Measurements from ENCODE around the gene MLLT1.

MLLT1 gene

DNA sequence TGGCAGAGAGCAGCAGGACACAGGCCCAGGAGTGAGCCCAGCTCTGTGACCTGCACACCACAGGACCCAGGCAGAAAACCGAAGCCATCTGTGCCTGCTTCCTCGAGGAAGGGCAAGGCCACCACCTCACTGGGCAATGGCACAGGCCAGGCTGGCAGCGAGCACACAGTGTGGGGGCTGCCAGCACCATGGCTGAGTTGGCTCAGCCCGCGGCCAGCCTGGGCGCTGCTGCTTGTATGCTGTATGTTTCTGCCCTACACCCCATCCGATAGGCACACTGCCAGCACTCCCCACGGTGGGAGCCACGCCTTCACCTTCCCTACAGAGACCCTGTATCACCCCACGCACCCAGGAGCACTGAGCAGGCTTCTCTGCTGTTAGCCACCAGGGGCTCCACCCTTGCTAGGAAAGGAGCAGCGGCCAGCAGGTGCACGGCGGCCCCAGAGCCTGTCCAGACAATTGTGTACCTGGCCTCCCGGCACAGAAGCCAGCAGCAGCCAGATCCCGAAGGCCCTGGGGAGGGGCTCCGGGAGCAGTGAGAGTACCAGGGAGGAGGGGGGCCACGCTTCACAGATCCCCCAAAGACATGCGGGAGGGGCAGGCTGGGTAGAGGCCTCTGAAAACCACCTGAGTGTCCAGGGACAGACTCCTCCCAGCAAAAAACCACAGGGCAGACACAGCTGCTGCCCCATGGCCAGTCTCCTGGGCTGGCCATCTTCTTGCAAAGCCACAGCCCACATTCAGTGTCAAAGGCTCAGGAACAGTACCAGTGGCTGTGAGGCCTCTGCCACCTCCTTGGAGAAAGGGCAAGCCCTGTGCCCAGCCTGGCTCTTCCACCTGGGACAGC is 56.1 kb downstream of the MLLT1 start:
- TF ChIP-seq, protein P1, sequence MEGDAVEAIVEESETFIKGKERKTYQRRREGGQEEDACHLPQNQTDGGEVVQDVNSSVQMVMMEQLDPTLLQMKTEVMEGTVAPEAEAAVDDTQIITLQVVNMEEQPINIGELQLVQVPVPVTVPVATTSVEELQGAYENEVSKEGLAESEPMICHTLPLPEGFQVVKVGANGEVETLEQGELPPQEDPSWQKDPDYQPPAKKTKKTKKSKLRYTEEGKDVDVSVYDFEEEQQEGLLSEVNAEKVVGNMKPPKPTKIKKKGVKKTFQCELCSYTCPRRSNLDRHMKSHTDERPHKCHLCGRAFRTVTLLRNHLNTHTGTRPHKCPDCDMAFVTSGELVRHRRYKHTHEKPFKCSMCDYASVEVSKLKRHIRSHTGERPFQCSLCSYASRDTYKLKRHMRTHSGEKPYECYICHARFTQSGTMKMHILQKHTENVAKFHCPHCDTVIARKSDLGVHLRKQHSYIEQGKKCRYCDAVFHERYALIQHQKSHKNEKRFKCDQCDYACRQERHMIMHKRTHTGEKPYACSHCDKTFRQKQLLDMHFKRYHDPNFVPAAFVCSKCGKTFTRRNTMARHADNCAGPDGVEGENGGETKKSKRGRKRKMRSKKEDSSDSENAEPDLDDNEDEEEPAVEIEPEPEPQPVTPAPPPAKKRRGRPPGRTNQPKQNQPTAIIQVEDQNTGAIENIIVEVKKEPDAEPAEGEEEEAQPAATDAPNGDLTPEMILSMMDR (conservative IDR thresholded peaks at IDR 0.05) = no peak
- no peak overlapping the region for H3K27ac ChIP-seq

DNA sequence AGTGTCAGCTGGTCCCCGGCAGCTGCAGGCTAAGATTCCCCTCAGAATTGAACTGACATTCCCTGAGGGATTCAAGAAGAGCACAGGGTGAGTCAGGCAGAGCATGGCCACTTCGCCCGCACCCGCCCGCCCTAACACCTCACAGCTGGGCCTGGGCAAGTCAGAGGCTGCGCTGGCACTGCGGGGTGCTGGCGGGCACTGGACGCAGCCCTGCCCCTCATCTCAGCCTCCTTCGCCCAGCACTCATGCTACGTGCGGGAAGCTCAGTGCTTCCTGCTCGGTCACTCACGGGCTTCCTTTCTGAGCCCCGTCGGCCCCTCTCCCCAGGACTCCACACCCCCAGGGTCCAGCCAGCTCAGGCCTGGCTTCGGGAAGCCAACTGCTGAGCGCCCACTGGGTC is 56.9 kb downstream of the MLLT1 start:
- H3K27ac ChIP-seq = no peak overlapping the region
- TF ChIP-seq, protein P1 (conservative IDR thresholded peaks at IDR 0.05) = no peak

DNA sequence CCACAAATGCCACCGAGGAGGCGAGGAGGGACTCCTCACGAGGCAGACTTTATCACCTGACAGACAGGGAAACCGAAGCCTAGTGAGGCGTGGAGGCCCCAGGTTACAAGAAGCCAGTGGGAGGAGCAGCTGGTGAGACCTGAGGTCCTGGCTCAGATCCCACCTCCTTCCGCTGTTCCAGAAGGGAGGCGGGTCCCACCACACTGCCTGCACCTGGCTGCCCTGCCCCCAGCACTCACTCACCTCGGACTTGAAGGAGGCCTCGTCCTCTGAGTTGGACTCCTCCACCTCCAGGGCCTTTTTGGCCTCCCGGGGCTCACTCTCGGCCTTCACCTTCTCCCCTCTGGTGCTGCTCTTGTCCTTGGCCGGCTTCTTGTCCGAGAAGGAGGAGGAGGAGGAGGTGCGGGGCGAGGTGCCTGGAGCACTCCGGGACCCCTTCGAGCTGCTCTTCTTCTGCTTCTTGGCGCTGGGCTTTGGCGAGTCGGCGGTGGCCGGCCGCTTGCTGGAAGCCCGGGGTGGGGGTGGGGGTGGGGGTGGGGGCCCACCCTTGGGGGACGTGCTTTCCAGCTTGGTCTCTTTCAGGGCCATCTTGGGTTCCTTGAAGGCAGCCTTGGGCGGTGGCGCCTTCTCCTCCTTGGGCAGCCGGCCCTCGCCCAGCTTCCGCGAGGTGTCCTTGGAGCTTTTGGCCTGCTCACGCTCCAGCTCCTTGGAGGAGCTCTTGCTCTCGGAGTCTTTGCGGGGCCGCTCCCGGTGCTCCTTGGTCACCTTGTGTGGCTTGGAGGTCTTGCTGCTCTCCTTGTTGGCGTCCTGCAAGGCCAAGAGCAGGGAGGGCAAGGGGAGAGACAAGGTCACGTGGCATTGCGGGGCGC is 57.7 kb downstream of the MLLT1 start:
- H3K27ac ChIP-seq = no peak overlapping the region
- TF ChIP-seq, protein P1 (conservative IDR thresholded peaks at IDR 0.05) = no peak

DNA sequence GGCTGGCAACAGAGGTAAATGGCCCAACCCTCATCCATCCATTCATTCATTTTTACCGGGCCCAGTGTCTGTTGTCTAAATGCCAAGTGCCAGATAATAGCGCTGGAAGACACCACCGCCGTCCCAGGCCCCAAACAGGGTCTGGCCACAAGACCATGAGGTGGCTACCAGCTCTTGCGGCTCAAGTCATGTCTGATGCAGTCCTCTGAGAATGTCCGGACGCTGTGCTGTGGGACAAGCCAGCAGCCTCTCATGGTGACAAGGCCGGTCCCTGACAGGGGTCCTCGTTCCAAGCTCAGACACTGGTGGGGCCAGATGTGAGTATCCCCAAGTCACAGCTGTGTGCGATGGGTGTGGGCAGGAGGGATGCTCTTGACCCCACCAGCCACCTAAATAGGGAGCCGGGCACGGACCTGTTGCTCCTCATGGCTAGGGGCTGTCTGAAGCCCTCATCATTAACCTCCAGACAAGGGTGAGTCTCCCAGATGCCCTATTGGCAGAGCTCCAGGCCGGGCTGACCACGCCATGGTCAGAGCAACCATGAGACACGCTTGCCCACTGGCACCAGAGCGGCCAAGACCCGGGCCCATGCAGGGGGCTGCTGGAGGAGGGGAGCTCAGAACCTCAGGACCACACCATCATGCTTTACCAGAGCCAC is 58.4 kb downstream of the MLLT1 start:
- H3K27ac ChIP-seq = no peak overlapping the region
- TF ChIP-seq, protein P1 (conservative IDR thresholded peaks at IDR 0.05) = no peak

DNA sequence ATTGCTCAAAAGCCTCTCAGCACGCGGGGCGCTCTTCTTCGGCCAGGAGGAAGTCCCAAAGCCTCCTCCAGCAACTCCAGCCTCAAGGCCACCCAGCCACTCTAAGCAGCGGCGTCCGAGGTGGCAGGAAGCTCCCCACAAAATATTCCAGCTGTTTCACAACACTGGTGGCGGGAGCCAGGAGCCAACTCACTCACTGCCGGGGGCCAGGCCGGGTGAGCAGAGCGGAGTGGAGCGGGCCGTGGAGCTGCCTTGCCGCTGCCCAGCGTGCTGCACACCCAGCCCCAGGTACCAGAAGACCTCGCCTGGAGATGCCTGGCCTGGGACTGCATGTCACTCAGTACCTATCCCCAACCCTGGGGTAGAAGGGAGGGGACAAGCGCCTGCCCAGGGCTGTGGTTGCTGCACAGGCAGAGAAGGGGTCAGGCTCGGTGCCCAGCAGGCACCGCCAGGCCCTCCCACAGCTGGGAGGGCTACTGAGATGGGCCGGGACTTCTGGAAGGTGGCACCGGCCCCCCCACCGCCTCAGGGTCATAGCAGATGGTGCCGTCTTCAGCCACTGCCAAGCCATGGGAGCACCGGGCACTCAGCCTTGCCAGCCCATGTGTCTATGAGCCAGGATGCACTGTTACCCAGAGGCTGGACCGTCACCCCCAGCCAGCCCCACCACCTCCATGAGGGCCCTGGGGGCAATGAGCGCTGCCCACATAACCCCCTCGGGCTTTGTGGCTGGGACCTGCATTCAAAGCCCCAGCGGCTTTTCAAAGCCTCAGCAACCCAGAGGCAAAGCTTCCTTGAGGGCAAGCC is 59.2 kb downstream of the MLLT1 start:
- H3K27ac ChIP-seq = no peak overlapping the region
- TF ChIP-seq, protein P1 (conservative IDR thresholded peaks at IDR 0.05) = no peak

DNA sequence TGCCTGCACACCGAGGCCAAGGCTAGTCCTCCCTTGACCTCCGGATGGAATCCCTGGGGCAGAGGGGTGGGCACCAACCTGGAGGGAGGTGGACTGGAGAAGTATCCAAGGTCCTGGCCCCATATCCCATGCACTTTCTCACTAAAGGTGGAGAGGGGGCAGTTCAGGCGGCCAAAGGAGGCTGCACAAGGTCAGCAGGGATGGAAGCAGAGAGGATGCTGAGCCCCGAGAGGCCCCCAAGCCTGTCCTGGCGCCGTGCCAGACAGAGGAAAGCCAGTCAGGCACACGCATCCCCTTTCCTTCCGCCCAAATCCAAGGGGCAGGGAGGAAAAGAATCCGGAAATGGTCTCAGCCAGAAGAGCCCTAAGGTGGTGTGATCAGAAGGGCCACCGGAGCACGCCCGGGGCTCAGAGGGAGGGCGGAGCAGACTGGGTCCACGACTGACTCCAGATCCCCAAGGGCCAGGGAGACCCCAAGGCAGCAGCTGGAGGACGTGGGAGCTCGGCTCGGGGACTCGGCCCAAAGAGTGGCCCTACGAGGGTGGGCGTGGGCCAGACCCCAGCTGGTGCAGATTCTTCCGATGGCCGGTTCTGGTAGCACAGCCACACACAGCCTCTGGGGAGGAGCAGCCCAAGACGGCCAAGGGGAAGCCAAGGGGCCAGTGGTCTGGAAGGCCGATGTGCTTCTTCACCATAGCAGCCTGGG is 60.0 kb downstream of the MLLT1 start:
- TF ChIP-seq, protein P1 (conservative IDR thresholded peaks at IDR 0.05) = no peak

More for the DNA sequence above, 60.0 kb downstream of the MLLT1 start:
- H3K27ac ChIP-seq = no peak overlapping the region

Measured in VCaP (cell line).